Endothelial cell of umbilical vein (primary cell): ENCODE results near the gene MMP21. TPM values are rescaled to one million over a fixed set of nuclear protein-coding genes. Genes with fewer than 3 reads are reported as not detected.

Source experiments
- BruUV-seq: library from RNA; stranded (reverse); fragments of 400-500 nt; replicated peaks from 2 replicates; lab custom pipeline; 2021; lab: Mats Ljungman, UMichigan
- CTCF ChIA-PET: fragments of 300-600, 350-600 bp; sonication (Branson Sonifier 250); formaldehyde crosslinking; loops from one replicate; lab custom pipeline; 2021; ENCODE audit warnings: antibody characterized with exemption, inconsistent platforms; lab: Charles Lee
- POLR2A ChIA-PET: fragments of 300-600, 350-600 bp; sonication (Branson Sonifier 250); formaldehyde crosslinking; loops from one replicate; lab custom pipeline; 2021; ENCODE audit warnings: antibody characterized with exemption, inconsistent platforms; lab: Charles Lee
- DNase-seq: peaks from one replicate; pipeline ENCODE4 v3.0.0-alpha.2; 2011; ENCODE audit warnings: low read depth, low spot score
- FAIRE-seq: peaks from 2 replicates; lab custom pipeline; 2011; peaks lifted over from hg19 to GRCh38; lab: Jason Lieb, UNC
- H2AFZ ChIP-seq: 2 replicates; pipeline ENCODE4 v1.6.0; 2012; ENCODE audit warnings: low read depth, low read length, control low read depth, inconsistent platforms
- H3K27ac ChIP-seq: 2 replicates; pipeline ENCODE4 v1.5.1; 2011; ENCODE audit warnings: low read depth, mild to moderate bottlenecking, control low read depth, low read length, moderate library complexity; ENCODE audit not compliant: insufficient read depth
- H3K27me3 ChIP-seq, 2 experiments: 2 replicates each; pipeline versions ENCODE4 v1.6.0 to v1.6.1; 2011; ENCODE audit warnings: low read length in 2 of 2, mixed read lengths in 1 of 2; ENCODE audit not compliant: control insufficient read depth in 2 of 2, insufficient read depth in 2 of 2
- H3K36me3 ChIP-seq, 2 experiments: 2 replicates in 1 of 2; 3 replicates in 1 of 2; pipeline ENCODE4 v1.5.1; 2011; ENCODE audit warnings: low read length in 2 of 2, mild to moderate bottlenecking in 1 of 2, moderate library complexity in 1 of 2; ENCODE audit not compliant: control insufficient read depth in 2 of 2, insufficient read depth in 2 of 2; ENCODE audit errors: extremely low read depth in 1 of 2
- H3K4me1 ChIP-seq: 3 replicates; pipeline ENCODE4 v1.5.1; 2011; ENCODE audit warnings: mild to moderate bottlenecking, low read length; ENCODE audit not compliant: control insufficient read depth, insufficient read depth; ENCODE audit errors: extremely low read depth
- H3K4me2 ChIP-seq: 2 replicates; pipeline ENCODE4 v1.6.1; 2011; ENCODE audit warnings: low read length, control low read depth, mixed read lengths; ENCODE audit not compliant: insufficient read depth
- H3K4me3 ChIP-seq, 3 experiments: fragments of 200-600 bp in 1 of 3; sonication (generic), shearing (Covaris generic) in 1 of 3; replicated peaks in 1 of 3; 2 replicates each; pipeline ENCODE4 v1.5.1; 2011 to 2016; ENCODE audit warnings: control low read depth in 3 of 3, low read length in 3 of 3, mild to moderate bottlenecking in 2 of 3, inconsistent platforms in 1 of 3, low read depth in 1 of 3, moderate library complexity in 1 of 3; ENCODE audit not compliant: insufficient read depth in 1 of 3
- H3K79me2 ChIP-seq: 2 replicates; pipeline ENCODE4 v1.6.0; 2012; ENCODE audit warnings: low read length, inconsistent platforms; ENCODE audit not compliant: control insufficient read depth, insufficient read depth
- H3K9ac ChIP-seq: replicated peaks from 2 replicates; pipeline ENCODE3; 2011; ENCODE audit warnings: low read length, control low read depth; ENCODE audit not compliant: insufficient read depth; ENCODE audit errors: extremely low read depth
- H3K9me1 ChIP-seq: replicated peaks from 3 replicates; pipeline ENCODE4 v1.6.0; 2011; ENCODE audit warnings: mild to moderate bottlenecking, low read length; ENCODE audit not compliant: control insufficient read depth, insufficient read depth; ENCODE audit errors: extremely low read depth
- H3K9me3 ChIP-seq: replicated peaks from 2 replicates; pipeline ENCODE4 v1.5.1; 2012; ENCODE audit warnings: low read length, inconsistent platforms; ENCODE audit not compliant: control insufficient read depth, insufficient read depth
- H4K20me1 ChIP-seq: replicated peaks from 2 replicates; pipeline ENCODE3; 2011; ENCODE audit warnings: mild to moderate bottlenecking, low read length; ENCODE audit not compliant: control insufficient read depth, insufficient read depth; ENCODE audit errors: extremely low read depth
- CTCF ChIP-seq, 2 donors: IDR thresholded peaks; 1 replicate in 1 of 2; 2 replicates in 1 of 2; pipeline ENCODE4 v1.5.1; 2011; ENCODE audit warnings: low read length in 2 of 2, mild to moderate bottlenecking in 2 of 2, moderate library complexity in 2 of 2, control low read depth in 1 of 2, inconsistent platforms in 1 of 2, low read depth in 1 of 2; ENCODE audit not compliant: insufficient read depth in 1 of 2; ENCODE audit errors: extremely low read depth in 1 of 2
- EZH2 ChIP-seq: IDR thresholded peaks from 2 replicates; pipeline ENCODE4 v1.6.1; 2012; ENCODE audit warnings: borderline replicate concordance, low read depth, mild to moderate bottlenecking, moderate library complexity, low read length, inconsistent platforms; ENCODE audit not compliant: severe bottlenecking
- FOS ChIP-seq: IDR thresholded peaks from 2 replicates; pipeline ENCODE4 v1.6.1; 2011; ENCODE audit warnings: mild to moderate bottlenecking, low read length, moderate library complexity, borderline replicate concordance; ENCODE audit not compliant: insufficient read depth
- GATA2 ChIP-seq: IDR thresholded peaks from 2 replicates; pipeline ENCODE4 v1.7.0; 2011; ENCODE audit warnings: low read depth, mild to moderate bottlenecking, moderate library complexity, mixed read lengths, low read length; ENCODE audit not compliant: insufficient read length, insufficient read depth
- MAX ChIP-seq: IDR thresholded peaks from 2 replicates; pipeline ENCODE4 v1.6.1; 2011; ENCODE audit not compliant: insufficient read depth, insufficient read length
- MYC ChIP-seq: IDR thresholded peaks from one replicate; pipeline ENCODE4 v1.6.1; 2011; ENCODE audit warnings: mild to moderate bottlenecking, low read depth, low read length
- POLR2AphosphoS5 ChIP-seq: IDR thresholded peaks from 2 replicates; pipeline ENCODE4 v1.6.1; 2012; ENCODE audit warnings: low read depth, mild to moderate bottlenecking, control low read depth, low read length, moderate library complexity; ENCODE audit not compliant: insufficient read depth
- dilution Hi-C: fragments of 300-500 bp; cut with MboI; formaldehyde crosslinking; loops from one replicate; pipeline ENCODE4 v1.15.0; 2019; ENCODE audit warnings: low sequenced_read_pairs; ENCODE audit not compliant: extremely low pct_ligation_motif_present
- intact Hi-C: fragments of 100-400 bp; cut with micrococcal nuclease; formaldehyde crosslinking; loops from one replicate; pipeline ENCODE4 v1.10.0; 2022
- polyA plus RNA-seq, 4 experiments: library from polyadenylated mRNA; depleted of rRNA in 3 of 4; stranded (reverse) in 3 of 4; unstranded in 1 of 4; fragments of >200 nt; gene quantifications; 2 replicates each; pipeline versions ENCODE4 v1.2.1 to v1.2.3, GENCODE V29; 2011 to 2012; ENCODE audit warnings: missing spikeins in 1 of 4
- total RNA-seq: library from RNA; stranded (reverse); gene quantifications from 2 replicates; pipeline ENCODE4 v1.2.3, GENCODE V29; 2021

Gene MMP21
- total and polyA plus RNA-seq, 2 donors (not counting 3 experiments of a cell fraction or from before 2014, with no cell fraction given) = 0.06 TPM; not detected in 1

GRCh38 chr10:125815764-125816163 lies 40.1 kb upstream of the MMP21 start:
- no peak for DNase-seq
- H3K79me2 ChIP-seq = no peaks in the 10 kb centered on the region
- H3K9me1 ChIP-seq = no peaks in the 10 kb centered on the region
- H3K36me3 ChIP-seq = no peaks in the 10 kb centered on the region
- H2AFZ ChIP-seq = no peak overlapping the region
- dilution Hi-C loops (no loop called here), intact Hi-C loops (no loop called here)
- H3K4me1 ChIP-seq = no peaks in the 10 kb centered on the region
- H3K9ac ChIP-seq = no peak overlapping the region
- no peak overlapping the region for H3K4me3 ChIP-seq
- no peaks in the 10 kb centered on the region for H3K27me3 ChIP-seq
- no peak overlapping the region for H3K27ac ChIP-seq
- H3K9me3 ChIP-seq = no peaks in the 10 kb centered on the region
- POLR2A ChIA-PET = no interaction called here
- BruUV-seq = no TSS peak
- H3K4me2 ChIP-seq = no peak overlapping the region
- CTCF ChIA-PET = no interaction called here
- no peak for FAIRE-seq
- no peaks in the 10 kb centered on the region for H4K20me1 ChIP-seq
- TF ChIP-seq EZH2 = no peak
- no peak for TF ChIP-seq GATA2
- no peak for TF ChIP-seq FOS
- no peak for TF ChIP-seq POLR2AphosphoS5
- no peak for TF ChIP-seq MAX
- TF ChIP-seq CTCF (IDR thresholded peaks at IDR 0.05; ENCODE audit: extremely low read depth in 1 of 2, insufficient read depth in 1 of 2, low read depth in 1 of 2, low read length in 2 of 2) = no peak
- TF ChIP-seq MYC = no peak
